GM12878 (cell line): ENCODE measurements around the gene SHCBP1L. TPM values are rescaled to one million over a fixed set of nuclear protein-coding genes. Genes with fewer than 3 reads are reported as not detected.

Source experiments
- ATAC-seq: fragments of 200-7000 bp; cut with Tn5 transposase; 3 replicates; pipeline ENCODE4 v1.9.1; 2020; ENCODE audit warnings: mild to moderate bottlenecking, moderate library complexity
- BruUV-seq: library from RNA; stranded (reverse); fragments of 400-500 nt; replicated peaks from 2 replicates; lab custom pipeline; 2021; lab: Mats Ljungman, UMichigan
- CTCF ChIA-PET: fragments of 300-600 bp; sonication (Branson Sonifier 250); formaldehyde crosslinking; extraction: SDS; loops from one replicate; lab custom pipeline; 2021; ENCODE audit warnings: inconsistent platforms; lab: Yijun Ruan, JAX
- POLR2A ChIA-PET: fragments of 350-600 bp; formaldehyde crosslinking; extraction: SDS; loops from one replicate; lab custom pipeline; 2021; ENCODE audit warnings: inconsistent platforms; lab: Charles Lee
- RAD21 ChIA-PET: fragments of 300-600 bp; sonication (Branson Sonifier 250); formaldehyde crosslinking; loops from one replicate; lab custom pipeline; 2023; ENCODE audit warnings: antibody characterized with exemption; ENCODE audit not compliant: unreplicated experiment; lab: Charles Lee
- SMC1A ChIA-PET: fragments of 300-600 bp; sonication (Branson Sonifier 250); formaldehyde crosslinking; loops from one replicate; lab custom pipeline; 2023; ENCODE audit not compliant: unreplicated experiment, uncharacterized antibody; lab: Charles Lee
- DNase-seq: peaks from one replicate; pipeline ENCODE4 v3.0.0-alpha.2; 2011; ENCODE audit warnings: low read depth, low spot score
- FAIRE-seq: peaks from 3 replicates; lab custom pipeline; 2011; peaks lifted over from hg19 to GRCh38; lab: Jason Lieb, UNC
- H2AFZ ChIP-seq: 2 replicates; pipeline ENCODE4 v1.6.0; 2011; ENCODE audit warnings: low read depth, low read length, control low read depth; ENCODE audit not compliant: control insufficient read depth
- H3K27ac ChIP-seq: 2 replicates; pipeline ENCODE4 v1.5.1; 2011; ENCODE audit warnings: control low read depth; ENCODE audit not compliant: control insufficient read depth, insufficient read depth
- H3K27me3 ChIP-seq, 2 experiments: replicated peaks in 1 of 2; 2 replicates each; pipeline versions ENCODE4 v1.6.0 to v1.6.1; 2011; ENCODE audit warnings: low read length in 1 of 2; ENCODE audit not compliant: control insufficient read depth in 2 of 2, insufficient read depth in 2 of 2
- H3K36me3 ChIP-seq, 2 experiments: 2 replicates each; pipeline ENCODE4 v1.5.1; 2011; ENCODE audit warnings: low read length in 1 of 2; ENCODE audit not compliant: control insufficient read depth in 2 of 2, insufficient read depth in 2 of 2
- H3K4me1 ChIP-seq: 2 replicates; pipeline ENCODE4 v1.6.1; 2011; ENCODE audit warnings: mild to moderate bottlenecking, low read length, moderate library complexity, mixed read lengths; ENCODE audit not compliant: control insufficient read depth, insufficient read depth
- H3K4me2 ChIP-seq: 2 replicates; pipeline ENCODE4 v1.6.0; 2011; ENCODE audit warnings: control low read depth; ENCODE audit not compliant: control insufficient read depth, insufficient read depth
- H3K4me3 ChIP-seq: fragments of 200-600 bp; sonication (generic); 2 replicates; pipeline ENCODE4 v1.5.1; 2016
- H3K79me2 ChIP-seq: 2 replicates; pipeline ENCODE4 v1.6.0; 2011; ENCODE audit warnings: low read length; ENCODE audit not compliant: control insufficient read depth, insufficient read depth
- H3K9ac ChIP-seq: 2 replicates; pipeline ENCODE4 v1.8.0; 2011; ENCODE audit warnings: low read length, control low read depth, mixed read lengths; ENCODE audit not compliant: control insufficient read depth, insufficient read depth
- H3K9me3 ChIP-seq: replicated peaks from 3 replicates; pipeline ENCODE4 v1.5.1; 2011; ENCODE audit warnings: mild to moderate bottlenecking, low read length; ENCODE audit not compliant: control insufficient read depth, insufficient read depth
- H4K20me1 ChIP-seq: 2 replicates; pipeline ENCODE4 v1.6.0; 2011; ENCODE audit not compliant: control insufficient read depth, insufficient read depth
- ATF2 ChIP-seq: IDR thresholded peaks from 2 replicates; pipeline ENCODE4 v1.6.1; 2012; ENCODE audit warnings: low read length, inconsistent platforms
- JUNB ChIP-seq: IDR thresholded peaks from 2 replicates; pipeline ENCODE4 v1.6.1; 2016; ENCODE audit warnings: antibody characterized with exemption, mild to moderate bottlenecking
- MYB ChIP-seq: fragments of 150-350 bp; IDR thresholded peaks from 2 replicates; pipeline ENCODE4 v1.6.1; 2014; ENCODE audit warnings: mild to moderate bottlenecking, low read depth, low read length, borderline replicate concordance
- PML ChIP-seq: IDR thresholded peaks from 2 replicates; pipeline ENCODE4 v1.6.1; 2012; ENCODE audit warnings: low read length, inconsistent platforms
- POLR2A ChIP-seq: IDR thresholded peaks from 2 replicates; pipeline ENCODE4 v1.6.1; 2011; ENCODE audit warnings: low read depth, mild to moderate bottlenecking, low read length
- SIX5 ChIP-seq: IDR thresholded peaks from 2 replicates; pipeline ENCODE4 v1.6.1; 2011; ENCODE audit warnings: mild to moderate bottlenecking, low read depth, low read length, moderate library complexity; ENCODE audit not compliant: severe bottlenecking
- SKIL ChIP-seq: fragments of 450-650 bp; IDR thresholded peaks from 2 replicates; pipeline ENCODE4 v1.6.1; 2017; ENCODE audit warnings: mild to moderate bottlenecking, low read depth, inconsistent platforms; ENCODE audit not compliant: poor library complexity, severe bottlenecking
- SREBF2 ChIP-seq: IDR thresholded peaks from 2 replicates; pipeline ENCODE4 v1.6.1; 2012; ENCODE audit warnings: mild to moderate bottlenecking, low read length
- ZBTB4 ChIP-seq: fragments of 450-650 bp; formaldehyde crosslinking; IDR thresholded peaks from 2 replicates; pipeline ENCODE4 v1.4.0; 2022; ENCODE audit warnings: mild to moderate bottlenecking, moderate library complexity
- WGBS: methylation state at CpG from one replicate; pipeline ENCODE4 v1.1.6; 2016; ENCODE audit warnings: low lambda C conversion rate; ENCODE audit not compliant: insufficient replicate concordance, insufficient coverage; ENCODE audit errors: missing lambda C conversion rate; 5-methylcytosine and 5-hydroxymethylcytosine counted together
- in situ Hi-C: fragments of 300-500 bp; cut with MboI; formaldehyde crosslinking; loops from 9 replicates; pipeline ENCODE4 v1.14.3; 2018; ENCODE audit warnings: mixed read lengths
- intact Hi-C: fragments of 100-400 bp; cut with micrococcal nuclease; formaldehyde crosslinking; loops from one replicate; pipeline ENCODE4 v1.14.2; 2022; ENCODE audit not compliant: unreplicated experiment
- polyA plus RNA-seq, 11 experiments: library from polyadenylated mRNA; depleted of rRNA in 4 of 11; unstranded in 6 of 11; stranded (reverse) in 5 of 11; fragments of >200 nt; fragmentation: Nextera tagmentation in 4 of 11; fragmentation: Illumina TruSeq in 1 of 11; extraction: Ambion mirVana in 4 of 11; extraction: Trizol in 1 of 11; gene quantifications; 1 replicate in 1 of 11; 2 replicates in 10 of 11; pipeline versions ENCODE4 v1.2.1 to v1.2.3, GENCODE V29; 2011 to 2016; ENCODE audit warnings: inconsistent platforms in 2 of 11, missing spikeins in 2 of 11, low read depth in 1 of 11
- total RNA-seq, 4 experiments: library from RNA; depleted of rRNA in 3 of 4; stranded (reverse); fragments of >200 nt in 3 of 4; fragmentation: Illumina TruSeq in 1 of 4; extraction: Trizol in 1 of 4; gene quantifications; 2 replicates each; pipeline versions ENCODE4 v1.2.1 to v1.2.3, GENCODE V29; 2013 to 2021

SHCBP1L gene
- total and polyA plus RNA-seq, 10 of the 15 experiments (the other 5 are each of a cell fraction or from before 2014, with no cell fraction given) = not detected

GRCh38 chr1:182890927-182891610 lies 61.9 kb downstream of the SHCBP1L start:
- ChIA-PET POLR2A (interaction anchor here (0.5 kb wide), 1 partner anchor 240 kb away, joined by 4 read pairs; no protein-coding TSS in a partner anchor), RAD21 (no interaction called here), CTCF (interaction anchor here (1.6 kb wide), 1 partner anchor 8 kb away, joined by 3 read pairs; no protein-coding TSS in a partner anchor), SMC1A (no interaction called here)
- in situ Hi-C loops = no loop called here
- Histone ChIP-seq H3K4me3 (no peak overlapping the region), H3K27ac (no peak overlapping the region), H4K20me1 (no peaks in the 10 kb centered on the region), H3K4me2 (no peak overlapping the region), H3K27me3 (no peaks in the 10 kb centered on the region), H3K4me1 (no peaks in the 10 kb centered on the region), H3K36me3 (peaks cover 10 to 28% of the 10 kb centered on the region in 2 experiments), H2AFZ (no peak overlapping the region), H3K9ac (no peak overlapping the region), H3K79me2 (no peaks in the 10 kb centered on the region), H3K9me3 (no peaks in the 10 kb centered on the region)
- no TSS peak for BruUV-seq
- no peak for ATAC-seq
- 0 out of 2 replicates have a peak, but pooled peaks have one; percentile 25 for TF ChIP-seq POLR2A
- TF ChIP-seq SKIL = no peak
- 97% methylated on average over 9 of the region's 9 CpGs for WGBS
- intact Hi-C loops = no loop called here
- DNase-seq = no peak
- FAIRE-seq = no peak

- ATAC-seq = peak; percentile 41
- DNase-seq = no peak
- intact Hi-C loops (loop anchor here (5.0 kb wide), 1 partner anchor 43 kb away; no protein-coding TSS in a partner anchor), in situ Hi-C loops (loop anchor here (5.0 to 10.0 kb wide), 2 partner anchors 38 to 655 kb away; no protein-coding TSS in a partner anchor)
- CTCF ChIA-PET = interaction anchor here (1.1 kb wide), 1 partner anchor 105 kb away, joined by 3 read pairs; no protein-coding TSS in a partner anchor
- FAIRE-seq = no peak
- WGBS = 41% methylated on average over 6 of the region's 6 CpGs
- H3K27me3 ChIP-seq = no peaks in the 10 kb centered on the region
- H3K9ac ChIP-seq = no peak overlapping the region
- no peaks in the 10 kb centered on the region for H3K4me1 ChIP-seq
- H2AFZ ChIP-seq = no peak overlapping the region
- no peak overlapping the region for H3K4me2 ChIP-seq
- RAD21 ChIA-PET = no interaction called here
- no peaks in the 10 kb centered on the region for H3K9me3 ChIP-seq
- no peak overlapping the region for H3K4me3 ChIP-seq
- BruUV-seq = no TSS peak
- no peak overlapping the region for H3K27ac ChIP-seq
- SMC1A ChIA-PET = interaction anchor here (1.5 kb wide), 1 partner anchor 15 kb away, joined by 5 read pairs; no protein-coding TSS in a partner anchor
- POLR2A ChIA-PET = interaction anchor here (0.6 kb wide), 1 partner anchor 37 kb away, joined by 3 read pairs; no protein-coding TSS in a partner anchor
- H4K20me1 ChIP-seq = no peaks in the 10 kb centered on the region
- no peaks in the 10 kb centered on the region for H3K79me2 ChIP-seq
- H3K36me3 ChIP-seq = peaks cover 10 to 35% of the 10 kb centered on the region in 2 experiments
- TF ChIP-seq ZBTB4 (CRISPR knock-in tag) = no peak
- no peak for TF ChIP-seq SREBF2
- peak; percentile 28; the same call in 1 of the 2 replicates for TF ChIP-seq PML
- TF ChIP-seq JUNB = no peak
- TF ChIP-seq MYB = no peak
- no peak for TF ChIP-seq SIX5
- TF ChIP-seq ATF2 = 0 out of 2 replicates have a peak, but pooled peaks have one; percentile 19
These were observed 63.0 kb downstream of the SHCBP1L start for GRCh38 chr1:182889997-182890396.
